WTC11 (cell line): ENCODE results near the gene CFAP20. TPM values are rescaled to one million over a fixed set of nuclear protein-coding genes. Genes with fewer than 3 reads are reported as not detected.

ENCODE experiments used
- ATAC-seq: fragments of 200-7000 bp; cut with Tn5 transposase; 2 replicates; pipeline ENCODE4 v1.10.0; 2021; ENCODE audit warnings: mild to moderate bottlenecking, moderate library complexity
- CTCF ChIA-PET: fragments of 300-600 bp; sonication (Branson Sonifier 250); formaldehyde crosslinking; loops from one replicate; lab custom pipeline; 2021; ENCODE audit warnings: antibody characterized with exemption; lab: Charles Lee
- POLR2A ChIA-PET: fragments of 350-600 bp; sonication (Branson Sonifier 250); formaldehyde crosslinking; loops from one replicate; lab custom pipeline; 2021; ENCODE audit warnings: antibody characterized with exemption; lab: Charles Lee
- DNase-seq: peaks from one replicate; pipeline ENCODE4 v3.0.0; 2021; ENCODE audit warnings: low spot score
- H3K27ac Mint-ChIP-seq: 2 replicates; pipeline ENCODE4 v1.8.0; 2021; ENCODE audit warnings: mixed read lengths
- H3K27me3 Mint-ChIP-seq: 2 replicates; pipeline ENCODE4 v1.8.0; 2021; ENCODE audit warnings: low read depth, mild to moderate bottlenecking, moderate library complexity, mixed read lengths
- H3K36me3 Mint-ChIP-seq: 2 replicates; pipeline ENCODE4 v1.8.0; 2021; ENCODE audit warnings: mixed read lengths
- H3K4me1 Mint-ChIP-seq: 2 replicates; pipeline ENCODE4 v1.8.0; 2022; ENCODE audit warnings: mixed read lengths
- H3K4me3 Mint-ChIP-seq: 2 replicates; pipeline ENCODE4 v1.8.0; 2021; ENCODE audit warnings: mild to moderate bottlenecking, moderate library complexity, mixed read lengths
- H3K9me3 Mint-ChIP-seq: 2 replicates; pipeline ENCODE4 v1.8.0; 2021; ENCODE audit warnings: mixed read lengths
- ATF1 ChIP-seq: sonication (generic); formaldehyde crosslinking; IDR thresholded peaks from 2 replicates; pipeline ENCODE4 v1.8.1; 2023; ENCODE audit warnings: mild to moderate bottlenecking, moderate library complexity, missing genetic modification reagents
- ERG ChIP-seq: fragments of 250-450 bp; sonication (Bioruptor Pico); IDR thresholded peaks from 2 replicates; pipeline ENCODE4 v1.8.0; 2021; ENCODE audit warnings: mild to moderate bottlenecking
- FOXJ3 ChIP-seq: sonication (generic); formaldehyde crosslinking; IDR thresholded peaks from 2 replicates; pipeline ENCODE4 v1.9.0; 2021; ENCODE audit warnings: missing genetic modification reagents, mild to moderate bottlenecking, borderline replicate concordance
- JAZF1 ChIP-seq: fragments of 250-450 bp; sonication (Bioruptor Pico); IDR thresholded peaks from 2 replicates; pipeline ENCODE4 v1.9.0; 2021; ENCODE audit warnings: moderate library complexity, mild to moderate bottlenecking, inconsistent platforms
- KAT7 ChIP-seq: sonication (generic); formaldehyde crosslinking; IDR thresholded peaks from 2 replicates; pipeline ENCODE4 v1.8.1; 2023; ENCODE audit warnings: missing genetic modification reagents, mild to moderate bottlenecking, borderline replicate concordance
- OVOL2 ChIP-seq: fragments of 250-450 bp; sonication (Bioruptor Pico); IDR thresholded peaks from 2 replicates; pipeline ENCODE4 v1.9.0; 2021; ENCODE audit warnings: mild to moderate bottlenecking, borderline replicate concordance
- PRRX2 ChIP-seq: fragments of 250-450 bp; sonication (Bioruptor Pico); IDR thresholded peaks from 2 replicates; pipeline ENCODE4 v1.8.0; 2021; ENCODE audit warnings: mild to moderate bottlenecking
- ZMAT4 ChIP-seq: fragments of 250-450 bp; sonication (Bioruptor Pico); IDR thresholded peaks from 2 replicates; pipeline ENCODE4 v1.9.0; 2021; ENCODE audit warnings: mild to moderate bottlenecking
- ZNF416 ChIP-seq: fragments of 250-450 bp; sonication (Bioruptor Pico); IDR thresholded peaks from 2 replicates; pipeline ENCODE4 v1.9.0; 2021; ENCODE audit warnings: mild to moderate bottlenecking, inconsistent platforms
- ZNF512 ChIP-seq: sonication (generic); formaldehyde crosslinking; IDR thresholded peaks from 2 replicates; pipeline ENCODE4 v1.8.1; 2022; ENCODE audit warnings: missing genetic modification reagents, borderline replicate concordance
- ZNF671 ChIP-seq: fragments of 250-450 bp; sonication (Bioruptor Pico); IDR thresholded peaks from 2 replicates; pipeline ENCODE4 v1.8.0; 2021; ENCODE audit warnings: mild to moderate bottlenecking
- total RNA-seq: library from RNA; stranded (reverse); gene quantifications from 3 replicates; pipeline ENCODE4 v1.2.3, GENCODE V29; 2021
- TF ChIP-seq, protein P1 (sequence below): fragments of 250-450 bp; sonication (Bioruptor Pico); conservative IDR thresholded peaks from 2 replicates; pipeline ENCODE4 v1.9.0; 2021; ENCODE audit warnings: mild to moderate bottlenecking
- TF ChIP-seq, protein P2 (sequence below): fragments of 200-600 bp; IDR thresholded peaks from 2 replicates; pipeline ENCODE4 v1.8.0; 2022; ENCODE audit warnings: antibody characterized with exemption
- TF ChIP-seq, protein P3 (sequence below): sonication (generic); formaldehyde crosslinking; IDR thresholded peaks from 2 replicates; pipeline ENCODE4 v1.8.0; 2023; ENCODE audit warnings: missing genetic modification reagents, mild to moderate bottlenecking, borderline replicate concordance

Gene CFAP20
- total RNA-seq, 1 experiment from 2014 or later: 41.9 TPM

DNA sequence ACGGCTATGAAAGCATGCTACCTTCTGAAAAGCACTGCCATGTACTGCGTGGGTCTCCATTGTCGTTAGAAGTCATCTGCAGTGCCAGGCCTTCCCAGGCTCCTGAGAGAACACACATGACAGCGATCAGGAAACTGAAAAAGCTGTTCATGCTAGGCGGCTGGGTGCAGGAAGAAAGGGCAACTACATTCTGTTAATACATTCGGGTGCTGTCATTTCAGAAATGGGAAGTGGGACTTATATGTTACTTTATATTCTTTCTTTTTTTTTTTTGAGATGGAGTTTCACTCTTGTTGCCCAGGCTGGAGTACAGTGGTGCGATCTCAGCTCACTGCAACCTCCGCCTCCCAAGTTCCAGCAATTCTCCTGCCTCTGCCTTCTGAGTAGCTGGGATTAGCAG lies 19.9 kb downstream of the CFAP20 start:
- CTCF ChIA-PET: interaction anchor here (1.0 to 5.6 kb wide), 6 partner anchors 12 to 81 kb away, joined by 3 to 92 read pairs (median 6); no protein-coding TSS in a partner anchor
- no peak overlapping the region for H3K27ac Mint-ChIP-seq
- ATAC-seq (no peak), DNase-seq (no peak)
- peaks cover 40% of the 10 kb centered on the region for H3K4me1 Mint-ChIP-seq
- no peaks in the 10 kb centered on the region for H3K27me3 Mint-ChIP-seq
- H3K4me3 Mint-ChIP-seq: no peak overlapping the region
- TF ChIP-seq ATF1 (CRISPR knock-in tag) (no peak), ZMAT4 (CRISPR knock-in tag) (no peak), FOXJ3 (CRISPR knock-in tag) (no peak), PRRX2 (CRISPR knock-in tag) (no peak), JAZF1 (CRISPR knock-in tag) (no peak), ZNF416 (CRISPR knock-in tag) (no peak), OVOL2 (CRISPR knock-in tag) (no peak)
- TF ChIP-seq, protein P1, sequence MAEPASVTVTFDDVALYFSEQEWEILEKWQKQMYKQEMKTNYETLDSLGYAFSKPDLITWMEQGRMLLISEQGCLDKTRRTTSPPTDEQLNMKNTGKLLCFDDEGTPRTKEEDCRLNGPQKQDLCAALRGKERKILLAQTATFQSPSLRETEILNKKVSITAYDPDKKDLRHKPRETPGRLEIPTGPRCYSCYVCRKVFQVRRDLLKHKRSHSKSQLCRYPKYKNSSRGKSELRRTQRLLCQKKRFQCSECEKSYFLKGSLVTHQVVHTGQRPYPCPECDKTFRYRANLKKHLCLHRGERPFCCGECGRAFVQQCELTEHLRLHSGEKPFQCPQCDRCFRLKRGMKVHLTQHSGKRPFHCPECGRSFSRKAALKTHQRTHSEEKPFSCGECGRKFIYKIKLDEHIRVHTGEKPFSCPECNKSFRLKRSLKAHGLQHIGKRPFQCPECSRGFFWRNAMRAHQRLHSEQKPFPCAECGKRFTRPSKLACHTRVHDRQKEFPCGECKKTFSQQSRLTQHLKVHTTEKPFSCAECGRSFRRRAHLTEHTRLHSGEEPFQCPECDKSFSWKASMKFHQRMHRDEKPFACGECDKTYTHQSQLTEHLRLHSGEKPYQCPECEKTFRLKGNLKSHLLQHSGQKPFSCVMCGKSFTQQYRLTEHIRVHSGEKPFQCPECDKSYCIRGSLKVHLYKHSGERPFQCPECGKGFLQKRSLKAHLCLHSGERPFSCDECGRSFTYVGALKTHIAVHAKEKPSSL: no peak
- POLR2A ChIA-PET: interaction anchor here (1.2 kb wide), 1 partner anchor 20 kb away, joined by 3 read pairs; the partner anchor contains the start of gene CFAP20
- peaks cover 3% of the 10 kb centered on the region; the same call in 1 of the 2 replicates for H3K9me3 Mint-ChIP-seq
- H3K36me3 Mint-ChIP-seq: peaks cover 19% of the 10 kb centered on the region

GRCh38 chr16:58107709-58108108 lies 21.5 kb downstream of the CFAP20 start:
- no peaks in the 10 kb centered on the region for H3K9me3 Mint-ChIP-seq

DNA sequence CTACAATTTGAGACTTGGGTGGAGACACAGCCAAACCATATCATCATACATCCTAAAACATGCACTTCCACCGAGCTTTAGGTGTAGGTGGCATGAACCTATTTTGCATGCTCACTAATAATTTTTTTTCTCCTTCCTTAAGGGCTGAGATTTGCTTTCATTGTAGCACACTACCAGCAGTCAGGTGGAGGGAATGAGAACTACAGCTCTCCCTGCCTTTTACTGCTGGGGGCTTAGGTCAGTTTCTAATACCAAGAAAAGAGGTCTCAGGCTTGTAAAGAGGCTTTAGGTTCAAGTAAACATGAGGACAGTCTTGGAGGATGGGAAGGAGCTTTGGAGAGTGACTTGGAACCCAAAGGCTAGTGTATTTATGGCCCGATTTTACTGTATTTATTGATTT lies 22.0 kb downstream of the CFAP20 start:
- no peak overlapping the region for H3K4me3 Mint-ChIP-seq
- peaks cover 44% of the 10 kb centered on the region for H3K4me1 Mint-ChIP-seq
- H3K36me3 Mint-ChIP-seq: peaks cover 2% of the 10 kb centered on the region; the same call in 1 of the 2 replicates
- no peaks in the 10 kb centered on the region for H3K27me3 Mint-ChIP-seq
- peak; percentile 59 for ATAC-seq
- H3K9me3 Mint-ChIP-seq: no peaks in the 10 kb centered on the region
- ChIA-PET POLR2A (no interaction called here), CTCF (interaction anchor here (0.6 to 5.6 kb wide), 12 partner anchors 10 to 531 kb away, joined by 3 to 92 read pairs (median 4); partner anchors contain the start of gene CFAP20)
- TF ChIP-seq ZNF512 (CRISPR knock-in tag) (no peak), ZNF671 (no peak), ERG (CRISPR knock-in tag) (no peak), KAT7 (CRISPR knock-in tag) (no peak)
- TF ChIP-seq, protein P2, sequence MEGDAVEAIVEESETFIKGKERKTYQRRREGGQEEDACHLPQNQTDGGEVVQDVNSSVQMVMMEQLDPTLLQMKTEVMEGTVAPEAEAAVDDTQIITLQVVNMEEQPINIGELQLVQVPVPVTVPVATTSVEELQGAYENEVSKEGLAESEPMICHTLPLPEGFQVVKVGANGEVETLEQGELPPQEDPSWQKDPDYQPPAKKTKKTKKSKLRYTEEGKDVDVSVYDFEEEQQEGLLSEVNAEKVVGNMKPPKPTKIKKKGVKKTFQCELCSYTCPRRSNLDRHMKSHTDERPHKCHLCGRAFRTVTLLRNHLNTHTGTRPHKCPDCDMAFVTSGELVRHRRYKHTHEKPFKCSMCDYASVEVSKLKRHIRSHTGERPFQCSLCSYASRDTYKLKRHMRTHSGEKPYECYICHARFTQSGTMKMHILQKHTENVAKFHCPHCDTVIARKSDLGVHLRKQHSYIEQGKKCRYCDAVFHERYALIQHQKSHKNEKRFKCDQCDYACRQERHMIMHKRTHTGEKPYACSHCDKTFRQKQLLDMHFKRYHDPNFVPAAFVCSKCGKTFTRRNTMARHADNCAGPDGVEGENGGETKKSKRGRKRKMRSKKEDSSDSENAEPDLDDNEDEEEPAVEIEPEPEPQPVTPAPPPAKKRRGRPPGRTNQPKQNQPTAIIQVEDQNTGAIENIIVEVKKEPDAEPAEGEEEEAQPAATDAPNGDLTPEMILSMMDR: no peak
- DNase-seq: no peak
- peak overlapping the region; percentile 12 for H3K27ac Mint-ChIP-seq

More at GRCh38 chr16:58107709-58108108, 21.5 kb downstream of the CFAP20 start:
- Mint-ChIP-seq H3K4me1 (peaks cover 42% of the 10 kb centered on the region), H3K36me3 (peaks cover 3% of the 10 kb centered on the region; the same call in 1 of the 2 replicates), H3K27ac (peak overlapping the region; percentile 12; the same call in 1 of the 2 replicates), H3K27me3 (no peaks in the 10 kb centered on the region), H3K4me3 (no peak overlapping the region)
- ChIA-PET POLR2A (no interaction called here), CTCF (interaction anchor here (0.6 to 5.6 kb wide), 11 partner anchors 11 to 531 kb away, joined by 3 to 92 read pairs (median 4); partner anchors contain the start of gene CFAP20)
- TF ChIP-seq, protein P3, sequence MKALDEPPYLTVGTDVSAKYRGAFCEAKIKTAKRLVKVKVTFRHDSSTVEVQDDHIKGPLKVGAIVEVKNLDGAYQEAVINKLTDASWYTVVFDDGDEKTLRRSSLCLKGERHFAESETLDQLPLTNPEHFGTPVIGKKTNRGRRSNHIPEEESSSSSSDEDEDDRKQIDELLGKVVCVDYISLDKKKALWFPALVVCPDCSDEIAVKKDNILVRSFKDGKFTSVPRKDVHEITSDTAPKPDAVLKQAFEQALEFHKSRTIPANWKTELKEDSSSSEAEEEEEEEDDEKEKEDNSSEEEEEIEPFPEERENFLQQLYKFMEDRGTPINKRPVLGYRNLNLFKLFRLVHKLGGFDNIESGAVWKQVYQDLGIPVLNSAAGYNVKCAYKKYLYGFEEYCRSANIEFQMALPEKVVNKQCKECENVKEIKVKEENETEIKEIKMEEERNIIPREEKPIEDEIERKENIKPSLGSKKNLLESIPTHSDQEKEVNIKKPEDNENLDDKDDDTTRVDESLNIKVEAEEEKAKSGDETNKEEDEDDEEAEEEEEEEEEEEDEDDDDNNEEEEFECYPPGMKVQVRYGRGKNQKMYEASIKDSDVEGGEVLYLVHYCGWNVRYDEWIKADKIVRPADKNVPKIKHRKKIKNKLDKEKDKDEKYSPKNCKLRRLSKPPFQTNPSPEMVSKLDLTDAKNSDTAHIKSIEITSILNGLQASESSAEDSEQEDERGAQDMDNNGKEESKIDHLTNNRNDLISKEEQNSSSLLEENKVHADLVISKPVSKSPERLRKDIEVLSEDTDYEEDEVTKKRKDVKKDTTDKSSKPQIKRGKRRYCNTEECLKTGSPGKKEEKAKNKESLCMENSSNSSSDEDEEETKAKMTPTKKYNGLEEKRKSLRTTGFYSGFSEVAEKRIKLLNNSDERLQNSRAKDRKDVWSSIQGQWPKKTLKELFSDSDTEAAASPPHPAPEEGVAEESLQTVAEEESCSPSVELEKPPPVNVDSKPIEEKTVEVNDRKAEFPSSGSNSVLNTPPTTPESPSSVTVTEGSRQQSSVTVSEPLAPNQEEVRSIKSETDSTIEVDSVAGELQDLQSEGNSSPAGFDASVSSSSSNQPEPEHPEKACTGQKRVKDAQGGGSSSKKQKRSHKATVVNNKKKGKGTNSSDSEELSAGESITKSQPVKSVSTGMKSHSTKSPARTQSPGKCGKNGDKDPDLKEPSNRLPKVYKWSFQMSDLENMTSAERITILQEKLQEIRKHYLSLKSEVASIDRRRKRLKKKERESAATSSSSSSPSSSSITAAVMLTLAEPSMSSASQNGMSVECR (CRISPR knock-in tag): no peak
- no peak for DNase-seq
- ATAC-seq: no peak
